K562 (cell line): ENCODE measurements around the gene CTIF. TPM values are rescaled to one million over a fixed set of nuclear protein-coding genes. Genes with fewer than 3 reads are reported as not detected.

Experiments
- ATAC-seq: fragments of 200-7000 bp; cut with Tn5 transposase; 3 replicates; pipeline ENCODE4 v1.9.1; 2020; ENCODE audit warnings: moderate library complexity
- BruUV-seq: library from RNA; stranded (reverse); fragments of 400-500 nt; replicated peaks from 2 replicates; lab custom pipeline; 2021; lab: Mats Ljungman, UMichigan
- CTCF ChIA-PET: fragments of 300-600 bp; formaldehyde crosslinking; extraction: SDS; loops from one replicate; lab custom pipeline; 2021; ENCODE audit warnings: low intra/inter-chr PET ratio; lab: Yijun Ruan, JAX
- POLR2A ChIA-PET: fragments of 300-600, 350-650 bp; sonication (Branson Sonifier 250); formaldehyde crosslinking; extraction: SDS; loops from one replicate; lab custom pipeline; 2021; ENCODE audit warnings: antibody characterized with exemption, inconsistent platforms; lab: Yijun Ruan, JAX
- DNase-seq, 4 experiments: peaks; one replicate each; pipeline versions ENCODE4 v3.0.0 to v3.0.0-alpha.2; 2011 to 2018; ENCODE audit warnings: low spot score in 3 of 4, mixed read lengths in 3 of 4; ENCODE audit errors: extremely low read depth in 1 of 4
- FAIRE-seq: peaks from 2 replicates; lab custom pipeline; 2011; peaks lifted over from hg19 to GRCh38; lab: Jason Lieb, UNC
- H2AFZ ChIP-seq: 2 replicates; pipeline ENCODE4 v1.6.0; 2011; ENCODE audit warnings: low read depth, low read length, control low read depth, inconsistent platforms
- H3K27ac ChIP-seq: fragments of 200-600 bp; 3 replicates; pipeline ENCODE4 v1.8.0; 2011; ENCODE audit warnings: low read depth, mild to moderate bottlenecking, control low read depth, inconsistent platforms, low read length, moderate library complexity, mixed read lengths; ENCODE audit errors: extremely low read depth
- H3K27me3 ChIP-seq, 2 experiments: fragments of 300-600 bp in 1 of 2; 2 replicates in 1 of 2; 3 replicates in 1 of 2; pipeline versions ENCODE4 v1.6.0 to v1.8.0; 2011; ENCODE audit warnings: inconsistent platforms in 2 of 2, low read length in 2 of 2, mild to moderate bottlenecking in 1 of 2, mixed read lengths in 1 of 2, moderate library complexity in 1 of 2; ENCODE audit not compliant: control insufficient read depth in 2 of 2, insufficient read depth in 2 of 2
- H3K36me3 ChIP-seq: fragments of 300-600 bp; 3 replicates; pipeline ENCODE4 v1.8.0; 2011; ENCODE audit warnings: mild to moderate bottlenecking, low read length, inconsistent platforms; ENCODE audit not compliant: control insufficient read depth, insufficient read depth
- H3K4me1 ChIP-seq, 2 experiments: fragments of 200-600 bp in 1 of 2; replicated peaks in 1 of 2; 2 replicates in 1 of 2; 3 replicates in 1 of 2; pipeline versions ENCODE4 v1.5.1 to v1.8.0; 2011; ENCODE audit warnings: inconsistent platforms in 2 of 2, low read length in 2 of 2, mild to moderate bottlenecking in 1 of 2, mixed read lengths in 1 of 2, moderate library complexity in 1 of 2; ENCODE audit not compliant: control insufficient read depth in 2 of 2, insufficient read depth in 2 of 2
- H3K4me2 ChIP-seq: 2 replicates; pipeline ENCODE4 v1.6.1; 2011; ENCODE audit warnings: low read length, control low read depth, inconsistent platforms, mixed read lengths; ENCODE audit not compliant: insufficient read depth
- H3K4me3 ChIP-seq: fragments of 200-600 bp; sonication (generic), shearing (Covaris generic); 2 replicates; pipeline ENCODE4 v1.5.1; 2016; ENCODE audit warnings: control low read depth, inconsistent platforms
- H3K79me2 ChIP-seq: fragments of 200-600 bp; 3 replicates; pipeline ENCODE4 v1.8.0; 2011; ENCODE audit warnings: low read length, inconsistent platforms; ENCODE audit not compliant: control insufficient read depth, insufficient read depth
- H3K9ac ChIP-seq, 2 experiments: 2 replicates each; pipeline versions ENCODE4 v1.6.0 to v1.6.1; 2011; ENCODE audit warnings: low read depth in 2 of 2, low read length in 2 of 2, control low read depth in 1 of 2, inconsistent platforms in 1 of 2, mild to moderate bottlenecking in 1 of 2, mixed read lengths in 1 of 2; ENCODE audit not compliant: insufficient read depth in 1 of 2
- H3K9me1 ChIP-seq: one replicate; pipeline ENCODE4 v1.6.0; 2011; ENCODE audit warnings: inconsistent platforms, mild to moderate bottlenecking, low read length, moderate library complexity; ENCODE audit not compliant: control insufficient read depth, insufficient read depth
- H3K9me3 ChIP-seq: replicated peaks from 2 replicates; pipeline ENCODE4 v1.5.1; 2011; ENCODE audit warnings: low read depth, low read length, inconsistent platforms; ENCODE audit not compliant: control insufficient read depth, insufficient read depth
- H4K20me1 ChIP-seq: replicated peaks from 2 replicates; pipeline ENCODE4 v1.6.1; 2011; ENCODE audit warnings: low read length, inconsistent platforms, mixed read lengths; ENCODE audit not compliant: control insufficient read depth, insufficient read depth
- CTCF ChIP-seq, 3 experiments: IDR thresholded peaks in 2 of 3; conservative IDR thresholded peaks in 1 of 3; 2 replicates each; pipeline ENCODE4 v1.5.1; 2011 to 2012; ENCODE audit warnings: low read length in 3 of 3, mild to moderate bottlenecking in 3 of 3, control low read depth in 2 of 3, improper control_type of control experiment in 1 of 3, inconsistent platforms in 1 of 3, low read depth in 1 of 3, mixed read lengths in 1 of 3, moderate library complexity in 1 of 3; ENCODE audit not compliant: insufficient read depth in 2 of 3
- HDAC2 ChIP-seq: fragments of 450-650 bp; IDR thresholded peaks from 2 replicates; pipeline ENCODE4 v1.6.1; 2016; ENCODE audit warnings: mild to moderate bottlenecking
- HDAC8 ChIP-seq: fragments of 450-650 bp; IDR thresholded peaks from 2 replicates; pipeline ENCODE4 v1.6.1; 2016; ENCODE audit warnings: mild to moderate bottlenecking, missing genetic modification characterization, moderate library complexity, missing compliant biosample characterization
- NR3C1 ChIP-seq: sonication (generic); formaldehyde crosslinking; IDR thresholded peaks from 2 replicates; pipeline ENCODE4 v1.8.1; 2022; ENCODE audit warnings: missing genetic modification reagents
- RAD21 ChIP-seq, 2 experiments: fragments of 250-450 bp in 1 of 2; fragments of 450-650 bp in 1 of 2; sonication (Bioruptor Pico) in 1 of 2; formaldehyde crosslinking in 1 of 2; IDR thresholded peaks in 1 of 2; conservative IDR thresholded peaks in 1 of 2; 2 replicates each; pipeline versions ENCODE4 v1.4.0 to v1.8.0; 2020 to 2022; ENCODE audit warnings: mild to moderate bottlenecking in 2 of 2, moderate library complexity in 1 of 2
- SIRT6 ChIP-seq: IDR thresholded peaks from one replicate; pipeline ENCODE4 v1.6.1; 2012; ENCODE audit warnings: low read depth, mild to moderate bottlenecking, control low read depth, inconsistent platforms, low read length, moderate library complexity
- SMC3 ChIP-seq: conservative IDR thresholded peaks from 2 replicates; pipeline ENCODE4 v1.6.1; 2011; ENCODE audit warnings: low read depth, low read length, improper control_type of control experiment; ENCODE audit not compliant: insufficient read depth
- SREBF2 ChIP-seq: sonication (generic); formaldehyde crosslinking; IDR thresholded peaks from 2 replicates; pipeline ENCODE4 v1.4.0; 2020; ENCODE audit warnings: mild to moderate bottlenecking, missing genetic modification reagents
- ZBTB17 ChIP-seq: fragments of 450-650 bp; formaldehyde crosslinking; IDR thresholded peaks from 2 replicates; pipeline ENCODE4 v1.4.0; 2020; ENCODE audit warnings: mild to moderate bottlenecking
- ZFP36 ChIP-seq: fragments of 150-350 bp; IDR thresholded peaks from 2 replicates; pipeline ENCODE4 v1.6.1; 2018; ENCODE audit warnings: low read length, low read depth; ENCODE audit not compliant: partially characterized antibody
- ZNF165 ChIP-seq: fragments of 250-450 bp; sonication (Bioruptor Pico); IDR thresholded peaks from 2 replicates; pipeline ENCODE4 v1.4.0; 2020; ENCODE audit warnings: borderline replicate concordance
- WGBS: fragments of 100-300 bp; shearing (Covaris generic); methylation state at CpG from one replicate; pipeline ENCODE4 v1.1.6; 2016; ENCODE audit warnings: low coverage, mixed read lengths; ENCODE audit not compliant: insufficient coverage; ENCODE audit errors: missing lambda C conversion rate; 5-methylcytosine and 5-hydroxymethylcytosine counted together
- in situ Hi-C: fragments of 300-500 bp; cut with MboI; formaldehyde crosslinking; loops from 4 replicates; pipeline ENCODE4 v1.15.0; 2018; ENCODE audit warnings: inconsistent platforms, mixed read lengths
- intact Hi-C: fragments of 100-400 bp; cut with micrococcal nuclease; formaldehyde crosslinking; loops from 2 replicates; pipeline ENCODE4 v1.14.2; 2022
- polyA plus RNA-seq, 8 experiments: library from polyadenylated mRNA; depleted of rRNA in 4 of 8; stranded (reverse) in 5 of 8; unstranded in 3 of 8; fragments of >200 nt; fragmentation: Nextera tagmentation in 2 of 8; fragmentation: Illumina TruSeq in 1 of 8; extraction: Ambion mirVana in 2 of 8; extraction: Trizol in 1 of 8; gene quantifications; 2 replicates each; pipeline versions ENCODE4 v1.2.1 to v1.2.3, GENCODE V29; 2011 to 2014; ENCODE audit warnings: inconsistent platforms in 1 of 8, missing spikeins in 1 of 8
- total RNA-seq, 7 experiments: library from RNA; depleted of rRNA in 6 of 7; stranded (reverse); fragments of >200 nt in 6 of 7; fragmentation: Illumina TruSeq in 2 of 7; extraction: Trizol in 2 of 7; gene quantifications; 2 replicates each; pipeline versions ENCODE4 v1.2.1 to v1.2.3, GENCODE V29; 2011 to 2021; ENCODE audit warnings: low replicate concordance in 1 of 7

Gene CTIF
- total and polyA plus RNA-seq, 9 of the 15 experiments (the other 6 are each of a cell fraction or from before 2014, with no cell fraction given), result 0.17 to 11.5 (median 2.2) TPM

- peak; percentile 53; the same call in 1 of the 3 replicates for ATAC-seq
- no peak for FAIRE-seq
- in situ Hi-C loops, result no loop called here
- intact Hi-C loops, result no loop called here
- 63% methylated on average over 11 of the region's 14 CpGs for WGBS
- Histone ChIP-seq H3K27me3 (no peaks in the 10 kb centered on the region), H3K36me3 (no peaks in the 10 kb centered on the region), H3K4me1 (no peaks in the 10 kb centered on the region), H3K79me2 (no peaks in the 10 kb centered on the region), H3K4me3 (no peak overlapping the region), H3K4me2 (no peak overlapping the region), H3K9me3 (no peaks in the 10 kb centered on the region), H3K9ac (no peak overlapping the region; a peak in 1 of 4 replicates), H2AFZ (no peak overlapping the region), H3K9me1 (no peaks in the 10 kb centered on the region), H3K27ac (no peak overlapping the region), H4K20me1 (no peaks in the 10 kb centered on the region; the same call in 1 of the 2 replicates)
- POLR2A ChIA-PET, result no interaction called here
- no peak for TF ChIP-seq ZBTB17 (CRISPR knock-in tag)
- TF ChIP-seq SIRT6, result no peak
- no peak for TF ChIP-seq ZFP36
- TF ChIP-seq HDAC2, result no peak
- TF ChIP-seq SREBF2 (CRISPR knock-in tag), result no peak
- TF ChIP-seq SMC3, result peak; percentile 37; the same call in 1 of the 2 replicates
- TF ChIP-seq RAD21 (CRISPR knock-in tag; conservative IDR thresholded peaks at IDR 0.05 in 1 of 2, IDR thresholded peaks at IDR 0.05 in 1 of 2), result peak in 1 of 2 experiments; percentile 11; a peak in 1 of 4 replicates
- peak in 2 of 3 experiments; percentile 39 to 41; a peak in 2 of 6 replicates for TF ChIP-seq CTCF (IDR thresholded peaks at IDR 0.05 in 2 of 3, conservative IDR thresholded peaks at IDR 0.05 in 1 of 3; ENCODE audit: insufficient read depth in 2 of 3, low read depth in 1 of 3, low read length in 3 of 3)
- no peak for TF ChIP-seq ZNF165
- TF ChIP-seq NR3C1 (CRISPR knock-in tag), result no peak
- TF ChIP-seq HDAC8 (tag), result no peak
- DNase-seq, result peak; percentile 8 to 28 (median 24)
- CTCF ChIA-PET, result no interaction called here
- BruUV-seq, result no TSS peak
Measured at GRCh38 chr18:48639772-48640432, 101.1 kb downstream of the CTIF start.
